BE2C (cell line): ENCODE measurements around the gene MYO1F.

ENCODE experiments used
- DNase-seq: peaks from one replicate; pipeline ENCODE4 v3.0.0-alpha.2; 2020
- H3K27me3 ChIP-seq: fragments of 250-450 bp; sonication (Bioruptor Pico); 2 replicates; pipeline ENCODE4 v1.5.1; 2020; ENCODE audit warnings: mild to moderate bottlenecking
- H3K36me3 ChIP-seq: fragments of 250-450 bp; sonication (Bioruptor Pico); 2 replicates; pipeline ENCODE4 v1.5.1; 2020; ENCODE audit warnings: mild to moderate bottlenecking
- H3K4me1 ChIP-seq: fragments of 250-450 bp; sonication (Bioruptor Pico); 2 replicates; pipeline ENCODE4 v1.5.1; 2020
- H3K4me3 ChIP-seq: 2 replicates; pipeline ENCODE4 v1.5.1; 2011; ENCODE audit warnings: low read depth, low read length
- H3K9me3 ChIP-seq: fragments of 250-450 bp; sonication (Bioruptor Pico); 2 replicates; pipeline ENCODE4 v1.5.1; 2020
- CTCF ChIP-seq: IDR thresholded peaks from 2 replicates; pipeline ENCODE4 v1.5.1; 2012; ENCODE audit warnings: mild to moderate bottlenecking, low read depth, low read length

Gene MYO1F

DNA sequence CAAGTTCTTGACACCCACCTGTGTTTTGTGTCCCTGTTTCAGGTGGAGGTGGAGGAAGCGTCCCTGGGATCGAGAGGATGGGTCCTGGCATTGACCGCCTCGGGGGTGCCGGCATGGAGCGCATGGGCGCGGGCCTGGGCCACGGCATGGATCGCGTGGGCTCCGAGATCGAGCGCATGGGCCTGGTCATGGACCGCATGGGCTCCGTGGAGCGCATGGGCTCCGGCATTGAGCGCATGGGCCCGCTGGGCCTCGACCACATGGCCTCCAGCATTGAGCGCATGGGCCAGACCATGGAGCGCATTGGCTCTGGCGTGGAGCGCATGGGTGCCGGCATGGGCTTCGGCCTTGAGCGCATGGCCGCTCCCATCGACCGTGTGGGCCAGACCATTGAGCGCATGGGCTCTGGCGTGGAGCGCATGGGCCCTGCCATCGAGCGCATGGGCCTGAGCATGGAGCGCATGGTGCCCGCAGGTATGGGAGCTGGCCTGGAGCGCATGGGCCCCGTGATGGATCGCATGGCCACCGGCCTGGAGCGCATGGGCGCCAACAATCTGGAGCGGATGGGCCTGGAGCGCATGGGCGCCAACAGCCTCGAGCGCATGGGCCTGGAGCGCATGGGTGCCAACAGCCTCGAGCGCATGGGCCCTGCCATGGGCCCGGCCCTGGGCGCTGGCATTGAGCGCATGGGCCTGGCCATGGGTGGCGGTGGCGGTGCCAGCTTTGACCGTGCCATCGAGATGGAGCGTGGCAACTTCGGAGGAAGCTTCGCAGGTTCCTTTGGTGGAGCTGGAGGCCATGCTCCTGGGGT, 91.5 kb downstream of the MYO1F start:
- Histone ChIP-seq H3K4me1 (no peaks in the 10 kb centered on the region), H3K36me3 (peaks cover 77% of the 10 kb centered on the region)

GRCh38 chr19:8484331-8484894, 92.8 kb downstream of the MYO1F start:
- no peak overlapping the region for H3K4me3 ChIP-seq
- no peaks in the 10 kb centered on the region for H3K4me1 ChIP-seq
- no peaks in the 10 kb centered on the region for H3K9me3 ChIP-seq
- no peaks in the 10 kb centered on the region for H3K27me3 ChIP-seq
- DNase-seq, result no peak
- TF ChIP-seq CTCF, result no peak
- peaks cover 73% of the 10 kb centered on the region for H3K36me3 ChIP-seq

More for the DNA sequence above, 91.5 kb downstream of the MYO1F start:
- no peak for DNase-seq
- Histone ChIP-seq H3K9me3 (no peaks in the 10 kb centered on the region), H3K4me3 (no peak overlapping the region), H3K27me3 (no peaks in the 10 kb centered on the region)
- TF ChIP-seq CTCF, result no peak

- Histone ChIP-seq H3K4me1 (no peaks in the 10 kb centered on the region), H3K27me3 (no peaks in the 10 kb centered on the region), H3K4me3 (no peak overlapping the region), H3K9me3 (no peaks in the 10 kb centered on the region), H3K36me3 (peaks cover 69% of the 10 kb centered on the region)
- no peak for DNase-seq
- no peak for TF ChIP-seq CTCF
These were observed 94.1 kb downstream of the MYO1F start for GRCh38 chr19:8483165-8483564.

DNA sequence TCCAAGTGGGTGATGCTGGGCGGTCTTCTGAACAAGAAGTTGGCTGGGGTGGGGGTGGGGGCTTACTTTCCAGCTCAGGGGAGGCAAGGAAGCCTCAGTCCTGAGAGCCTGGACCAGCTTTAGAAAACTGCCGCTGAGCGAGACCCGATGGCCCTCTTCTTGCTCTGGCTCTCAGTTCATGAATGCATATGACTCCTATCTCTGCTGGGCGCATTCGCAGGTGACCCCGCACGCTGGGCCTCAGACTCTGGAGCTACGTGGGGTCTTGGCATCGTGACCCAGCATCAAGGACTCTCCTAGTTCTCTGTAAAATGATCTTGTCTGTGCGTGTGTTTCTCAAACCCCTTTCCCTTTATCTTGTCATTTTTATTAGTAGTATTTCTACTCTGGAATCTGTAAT, 94.5 kb downstream of the MYO1F start:
- Histone ChIP-seq H3K27me3 (no peaks in the 10 kb centered on the region), H3K36me3 (peaks cover 69% of the 10 kb centered on the region), H3K4me3 (no peak overlapping the region), H3K9me3 (no peaks in the 10 kb centered on the region), H3K4me1 (no peaks in the 10 kb centered on the region)
- DNase-seq, result no peak
- TF ChIP-seq CTCF, result no peak

GRCh38 chr19:8481616-8482015, 95.6 kb downstream of the MYO1F start:
- no peaks in the 10 kb centered on the region for H3K27me3 ChIP-seq
- no peak for DNase-seq
- no peak overlapping the region for H3K4me3 ChIP-seq
- no peaks in the 10 kb centered on the region for H3K4me1 ChIP-seq
- no peak for TF ChIP-seq CTCF
- H3K9me3 ChIP-seq, result no peaks in the 10 kb centered on the region
- peaks cover 64% of the 10 kb centered on the region for H3K36me3 ChIP-seq

- TF ChIP-seq CTCF, result no peak
- no peaks in the 10 kb centered on the region for H3K4me1 ChIP-seq
- H3K9me3 ChIP-seq, result no peaks in the 10 kb centered on the region
- H3K27me3 ChIP-seq, result no peaks in the 10 kb centered on the region
- H3K36me3 ChIP-seq, result peaks cover 61% of the 10 kb centered on the region
- H3K4me3 ChIP-seq, result no peak overlapping the region
- DNase-seq, result no peak
These were observed 96.0 kb downstream of the MYO1F start for GRCh38 chr19:8481201-8481600.
